Common myeloid progenitor, CD34-positive (primary cell): Measurements from ENCODE around the gene WWOX.

Experiments used
- CTCF ChIA-PET: fragments of 350-600 bp; sonication (Branson Sonifier 250); formaldehyde crosslinking; loops from one replicate; lab custom pipeline; 2021; ENCODE audit warnings: antibody characterized with exemption; lab: Charles Lee
- POLR2A ChIA-PET: fragments of 350-600 bp; sonication (Branson Sonifier 250); formaldehyde crosslinking; loops from one replicate; lab custom pipeline; 2021; ENCODE audit warnings: antibody characterized with exemption; lab: Charles Lee
- DNase-seq, 3 donors: peaks; one replicate each; pipeline versions ENCODE4 v3.0.0 to v3.0.0-alpha.2; 2013
- H3K27ac ChIP-seq, 2 experiments: 1 replicate in 1 of 2; 2 replicates in 1 of 2; pipeline ENCODE4 v1.7.0; 2013; ENCODE audit warnings: inconsistent platforms in 2 of 2, low read length in 2 of 2, mild to moderate bottlenecking in 2 of 2, low read depth in 1 of 2, moderate library complexity in 1 of 2; ENCODE audit not compliant: severe bottlenecking in 2 of 2, insufficient read depth in 1 of 2, poor library complexity in 1 of 2
- H3K27me3 ChIP-seq, 5 experiments: replicated peaks in 2 of 5; 1 replicate in 3 of 5; 2 replicates in 2 of 5; pipeline versions ENCODE4 v1.6.1 to v1.7.0; 2013; ENCODE audit warnings: low read length in 4 of 5, mild to moderate bottlenecking in 2 of 5, moderate library complexity in 2 of 5, inconsistent platforms in 1 of 5; ENCODE audit not compliant: insufficient read depth in 5 of 5, control insufficient read depth in 4 of 5
- H3K36me3 ChIP-seq, 4 experiments: 1 replicate in 2 of 4; 2 replicates in 2 of 4; pipeline versions ENCODE4 v1.6.1 to v1.7.0; 2013; ENCODE audit warnings: low read length in 3 of 4, control low read depth in 1 of 4, mild to moderate bottlenecking in 1 of 4; ENCODE audit not compliant: control insufficient read depth in 4 of 4, insufficient read depth in 4 of 4
- H3K4me1 ChIP-seq, 4 experiments: 1 replicate in 3 of 4; 2 replicates in 1 of 4; pipeline versions ENCODE4 v1.6.1 to v1.7.1; 2013; ENCODE audit warnings: low read length in 3 of 4, mild to moderate bottlenecking in 3 of 4, control low read depth in 1 of 4, inconsistent platforms in 1 of 4, moderate library complexity in 1 of 4; ENCODE audit not compliant: control insufficient read depth in 4 of 4, insufficient read depth in 4 of 4; ENCODE audit errors: control extremely low read depth in 1 of 4
- H3K4me3 ChIP-seq, 7 experiments: 1 replicate in 4 of 7; 2 replicates in 3 of 7; pipeline versions ENCODE4 v1.5.1 to v1.7.0; 2013; ENCODE audit warnings: mild to moderate bottlenecking in 7 of 7, low read length in 6 of 7, moderate library complexity in 6 of 7, inconsistent platforms in 2 of 7, low read depth in 2 of 7, control low read depth in 1 of 7; ENCODE audit not compliant: insufficient read depth in 4 of 7, control insufficient read depth in 1 of 7; ENCODE audit errors: extremely low read depth in 1 of 7
- H3K9me3 ChIP-seq, 5 experiments: 1 replicate in 4 of 5; 2 replicates in 1 of 5; pipeline versions ENCODE4 v1.6.1 to v1.7.1; 2013; ENCODE audit warnings: low read length in 4 of 5, mild to moderate bottlenecking in 2 of 5, inconsistent platforms in 1 of 5, low read depth in 1 of 5, moderate library complexity in 1 of 5; ENCODE audit not compliant: control insufficient read depth in 4 of 5, insufficient read depth in 2 of 5; ENCODE audit errors: control extremely low read depth in 1 of 5
- WGBS: methylation state at CpG from one replicate; pipeline ENCODE4 v1.1.5; 2013; ENCODE audit not compliant: insufficient coverage; 5-methylcytosine and 5-hydroxymethylcytosine counted together

WWOX gene

DNA sequence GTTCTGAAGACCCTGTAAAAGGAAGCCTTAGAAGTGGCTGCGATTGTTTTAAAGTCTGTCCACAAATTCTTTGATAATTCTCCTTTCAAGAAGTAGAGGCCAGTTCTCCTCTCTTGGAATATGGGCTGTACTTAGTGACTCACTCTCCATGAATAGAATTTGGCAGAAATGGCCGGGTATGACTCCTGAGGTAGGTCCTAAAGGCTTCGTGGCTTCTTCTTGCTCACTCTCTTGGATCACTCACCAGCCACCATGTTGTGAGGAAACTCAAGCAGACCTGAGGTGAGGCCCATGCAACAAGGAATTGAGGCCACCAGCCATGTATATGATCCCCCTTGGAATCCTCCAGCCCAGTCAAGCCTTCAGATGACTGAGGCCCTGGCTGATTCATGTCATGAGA is 75.8 kb downstream of the WWOX start:
- CTCF ChIA-PET, result no interaction called here
- Histone ChIP-seq H3K4me1 (peaks cover 0 to 2% (median 0%) of the 10 kb centered on the region in 4 experiments), H3K27me3 (no peaks in the 10 kb centered on the region), H3K9me3 (peaks cover 0 to 3% (median 0%) of the 10 kb centered on the region in 5 experiments), H3K4me3 (no peak overlapping the region), H3K27ac (no peak overlapping the region), H3K36me3 (no peaks in the 10 kb centered on the region)
- DNase-seq, result no peak
- POLR2A ChIA-PET, result no interaction called here
- 100% methylated on average over 3 of the region's 3 CpGs for WGBS

GRCh38 chr16:78176435-78176834 is 77.0 kb downstream of the WWOX start:
- WGBS, result 100% methylated on average over 4 of the region's 5 CpGs
- Histone ChIP-seq H3K4me1 (peaks cover 0 to 2% (median 0%) of the 10 kb centered on the region in 4 experiments), H3K9me3 (peaks cover 0 to 3% (median 0%) of the 10 kb centered on the region in 5 experiments), H3K4me3 (no peak overlapping the region), H3K36me3 (no peaks in the 10 kb centered on the region), H3K27ac (no peak overlapping the region), H3K27me3 (no peaks in the 10 kb centered on the region)
- DNase-seq, result no peak
- ChIA-PET POLR2A (no interaction called here), CTCF (no interaction called here)

DNA sequence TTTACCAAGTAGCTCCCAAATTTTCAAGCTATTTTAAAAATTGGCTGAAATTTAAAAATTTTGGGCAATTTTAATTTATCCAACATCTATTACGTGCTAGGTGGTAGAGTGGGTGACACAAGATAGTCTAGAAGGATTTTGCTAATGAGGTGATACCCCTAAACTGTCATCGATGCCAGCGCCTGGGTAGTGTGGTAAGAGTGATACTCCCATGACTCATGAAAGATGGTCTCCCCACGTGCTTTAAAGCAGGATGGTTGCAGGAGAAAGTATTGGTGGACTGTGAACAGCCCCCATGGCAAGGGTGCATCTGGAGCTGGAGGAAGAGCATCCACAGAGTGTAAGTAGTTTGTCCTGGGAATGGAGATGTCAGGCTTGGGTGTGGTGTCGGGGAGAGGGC is 77.8 kb downstream of the WWOX start:
- WGBS, result 100% methylated on average over 3 of the region's 5 CpGs
- ChIA-PET POLR2A (no interaction called here), CTCF (no interaction called here)
- Histone ChIP-seq H3K36me3 (no peaks in the 10 kb centered on the region), H3K4me3 (no peak overlapping the region), H3K27ac (no peak overlapping the region), H3K27me3 (no peaks in the 10 kb centered on the region), H3K9me3 (peaks cover 0 to 3% (median 0%) of the 10 kb centered on the region in 5 experiments), H3K4me1 (peaks cover 0 to 2% (median 0%) of the 10 kb centered on the region in 4 experiments)
- no peak for DNase-seq

- Histone ChIP-seq H3K4me3 (no peak overlapping the region), H3K36me3 (no peaks in the 10 kb centered on the region), H3K9me3 (peaks cover 0 to 3% (median 0%) of the 10 kb centered on the region in 5 experiments), H3K27me3 (no peaks in the 10 kb centered on the region), H3K27ac (no peak overlapping the region), H3K4me1 (peaks cover 0 to 2% (median 0%) of the 10 kb centered on the region in 4 experiments)
- 80% methylated on average over 3 of the region's 3 CpGs for WGBS
- POLR2A ChIA-PET, result no interaction called here
- CTCF ChIA-PET, result no interaction called here
- peak in 2 of 3 donors; percentile 2 to 14 for DNase-seq
Observed at GRCh38 chr16:78177987-78178386, 78.5 kb downstream of the WWOX start.

GRCh38 chr16:78179666-78180065 is 80.2 kb downstream of the WWOX start:
- CTCF ChIA-PET, result interaction anchor here (1.2 kb wide), 1 partner anchor 41 kb away, joined by 3 read pairs; no protein-coding TSS in a partner anchor
- no peak for DNase-seq
- 93% methylated on average over 3 of the region's 4 CpGs for WGBS
- Histone ChIP-seq H3K9me3 (peaks cover 0 to 3% (median 0%) of the 10 kb centered on the region in 5 experiments), H3K4me1 (peaks cover 0 to 2% (median 0%) of the 10 kb centered on the region in 4 experiments), H3K4me3 (no peak overlapping the region), H3K27me3 (no peaks in the 10 kb centered on the region), H3K27ac (no peak overlapping the region), H3K36me3 (no peaks in the 10 kb centered on the region)
- POLR2A ChIA-PET, result no interaction called here

- no peak for DNase-seq
- Histone ChIP-seq H3K9me3 (peaks cover 0 to 2% (median 0%) of the 10 kb centered on the region in 5 experiments), H3K27me3 (no peaks in the 10 kb centered on the region), H3K36me3 (no peaks in the 10 kb centered on the region), H3K4me1 (peaks cover 0 to 2% (median 0%) of the 10 kb centered on the region in 4 experiments), H3K27ac (no peak overlapping the region), H3K4me3 (no peak overlapping the region)
- WGBS, result 100% methylated on average over 4 of the region's 4 CpGs
- ChIA-PET CTCF (interaction anchor here (1.2 kb wide), 1 partner anchor 40 kb away, joined by 3 read pairs; no protein-coding TSS in a partner anchor), POLR2A (interaction anchor here (0.6 kb wide), 1 partner anchor 15 kb away, joined by 6 read pairs; no protein-coding TSS in a partner anchor)
Observed at GRCh38 chr16:78180349-78180748, 80.9 kb downstream of the WWOX start.

- peaks cover 0 to 2% (median 0%) of the 10 kb centered on the region in 5 experiments for H3K9me3 ChIP-seq
- H3K27me3 ChIP-seq, result no peaks in the 10 kb centered on the region
- no peaks in the 10 kb centered on the region for H3K36me3 ChIP-seq
- ChIA-PET CTCF (no interaction called here), POLR2A (no interaction called here)
- DNase-seq, result no peak
- H3K27ac ChIP-seq, result no peak overlapping the region
- no peak overlapping the region for H3K4me3 ChIP-seq
- H3K4me1 ChIP-seq, result no peaks in the 10 kb centered on the region
- 96% methylated on average over 11 of the region's 15 CpGs for WGBS
Observed at GRCh38 chr16:78183437-78184237, 84.2 kb downstream of the WWOX start.
